K562 (cell line): Measurements from ENCODE around the gene DYNLL1. TPM values are rescaled to one million over a fixed set of nuclear protein-coding genes. Genes with fewer than 3 reads are reported as not detected.

Experiments
- ATF1 ChIP-seq, 2 experiments: fragments of 450-650 bp in 1 of 2; IDR thresholded peaks; 2 replicates each; pipeline ENCODE4 v1.6.1; 2016; ENCODE audit warnings: missing compliant biosample characterization in 1 of 2, missing genetic modification characterization in 1 of 2
- BCOR ChIP-seq: fragments of 450-650 bp; IDR thresholded peaks from 2 replicates; pipeline ENCODE4 v1.6.1; 2016
- BRCA1 ChIP-seq, 2 experiments: fragments of 450-650 bp in 1 of 2; sonication (generic) in 1 of 2; formaldehyde crosslinking in 1 of 2; IDR thresholded peaks; 2 replicates each; pipeline versions ENCODE4 v1.5.0 to v1.6.1; 2017 to 2020; ENCODE audit warnings: mild to moderate bottlenecking in 1 of 2, missing genetic modification reagents in 1 of 2
- DMBX1 ChIP-seq: fragments of 250-450 bp; sonication (Bioruptor Pico); IDR thresholded peaks from 2 replicates; pipeline ENCODE4 v1.8.0; 2022; ENCODE audit warnings: inconsistent platforms, mild to moderate bottlenecking, moderate library complexity, borderline replicate concordance
- HCFC1 ChIP-seq: IDR thresholded peaks from 2 replicates; pipeline ENCODE4 v1.6.1; 2012; ENCODE audit warnings: low read depth, low read length, improper control_type of control experiment
- HEY1 ChIP-seq: fragments of 250-450 bp; sonication (Bioruptor Pico); IDR thresholded peaks from 2 replicates; pipeline ENCODE4 v1.5.0; 2020; ENCODE audit warnings: mild to moderate bottlenecking, moderate library complexity, borderline replicate concordance
- HMGN3 ChIP-seq: IDR thresholded peaks from 2 replicates; pipeline ENCODE4 v1.6.1; 2011; ENCODE audit warnings: borderline replicate concordance, low read depth, mild to moderate bottlenecking, mixed read lengths, low read length; ENCODE audit not compliant: insufficient read length; ENCODE audit errors: extremely low read depth
- HOMEZ ChIP-seq: fragments of 250-450 bp; sonication (Bioruptor Pico); IDR thresholded peaks from 2 replicates; pipeline ENCODE4 v1.4.0; 2020; ENCODE audit warnings: mild to moderate bottlenecking, moderate library complexity
- PTRF ChIP-seq: fragments of 450-650 bp; IDR thresholded peaks from 2 replicates; pipeline ENCODE4 v1.6.1; 2016; ENCODE audit warnings: mild to moderate bottlenecking, missing genetic modification characterization, missing compliant biosample characterization
- RERE ChIP-seq: sonication (generic); formaldehyde crosslinking; IDR thresholded peaks from 2 replicates; pipeline ENCODE4 v1.8.0; 2023; ENCODE audit warnings: missing genetic modification reagents, mild to moderate bottlenecking, borderline replicate concordance
- RHOXF2B ChIP-seq: fragments of 250-450 bp; sonication (Bioruptor Pico); conservative IDR thresholded peaks from 2 replicates; pipeline ENCODE4 v1.5.1; 2021
- THRB ChIP-seq: fragments of 450-650 bp; formaldehyde crosslinking; conservative IDR thresholded peaks from 2 replicates; pipeline ENCODE4 v1.4.0; 2022; ENCODE audit warnings: mild to moderate bottlenecking, missing genetic modification characterization
- ZBTB49 ChIP-seq: sonication (generic); formaldehyde crosslinking; IDR thresholded peaks from 2 replicates; pipeline ENCODE4 v1.8.0; 2022; ENCODE audit warnings: missing genetic modification reagents, mild to moderate bottlenecking, borderline replicate concordance
- ZNF232 ChIP-seq: sonication (generic); formaldehyde crosslinking; IDR thresholded peaks from 2 replicates; pipeline ENCODE4 v1.8.0; 2022; ENCODE audit warnings: mild to moderate bottlenecking, missing genetic modification reagents
- ZNF584 ChIP-seq: fragments of 200-800 bp; sonication (Bioruptor generic); IDR thresholded peaks from 2 replicates; pipeline ENCODE4 v1.6.1; 2016; ENCODE audit warnings: low read depth, mild to moderate bottlenecking, missing genetic modification characterization, missing compliant biosample characterization
- polyA plus RNA-seq, 8 experiments: library from polyadenylated mRNA; depleted of rRNA in 4 of 8; stranded (reverse) in 5 of 8; unstranded in 3 of 8; fragments of >200 nt; fragmentation: Nextera tagmentation in 2 of 8; fragmentation: Illumina TruSeq in 1 of 8; extraction: Ambion mirVana in 2 of 8; extraction: Trizol in 1 of 8; gene quantifications; 2 replicates each; pipeline versions ENCODE4 v1.2.1 to v1.2.3, GENCODE V29; 2011 to 2014; ENCODE audit warnings: inconsistent platforms in 1 of 8, missing spikeins in 1 of 8
- total RNA-seq, 7 experiments: library from RNA; depleted of rRNA in 6 of 7; stranded (reverse); fragments of >200 nt in 6 of 7; fragmentation: Illumina TruSeq in 2 of 7; extraction: Trizol in 2 of 7; gene quantifications; 2 replicates each; pipeline versions ENCODE4 v1.2.1 to v1.2.3, GENCODE V29; 2011 to 2021; ENCODE audit warnings: low replicate concordance in 1 of 7

Gene DYNLL1
- total and polyA plus RNA-seq, 9 of the 15 experiments (the other 6 are each of a cell fraction or from before 2014, with no cell fraction given), result 303 to 1,112 (median 468) TPM

- no peak for TF ChIP-seq RERE (CRISPR knock-in tag)
- no peak for TF ChIP-seq HOMEZ (CRISPR knock-in tag)
- no peak for TF ChIP-seq HEY1
- no peak for TF ChIP-seq BRCA1 (IDR thresholded peaks at IDR 0.05)
- TF ChIP-seq BRCA1 (CRISPR knock-in tag; IDR thresholded peaks at IDR 0.05), result no peak
- TF ChIP-seq ATF1 (CRISPR knock-in tag; IDR thresholded peaks at IDR 0.05), result no peak
- TF ChIP-seq ATF1 (tag; IDR thresholded peaks at IDR 0.05), result peak; percentile 98
- no peak for TF ChIP-seq RHOXF2B
- TF ChIP-seq ZBTB49, result no peak
- TF ChIP-seq DMBX1 (CRISPR knock-in tag), result no peak
- no peak for TF ChIP-seq BCOR
- TF ChIP-seq THRB (CRISPR knock-in tag), result no peak
- TF ChIP-seq PTRF, result no peak
- TF ChIP-seq ZNF584 (CRISPR knock-in tag), result no peak
- peak; percentile 71 for TF ChIP-seq HCFC1
- 0 out of 2 replicates have a peak, but pooled peaks have one; percentile 58 for TF ChIP-seq ZNF232
- peak; percentile 34 for TF ChIP-seq HMGN3
Observed at GRCh38 chr12:120528861-120529525, 33.1 kb downstream of the DYNLL1 start, which contains the start of gene COQ5 (continued).
